GM12801 (cell line): Measurements from ENCODE around the gene SV2A.

ENCODE experiments used
- CTCF ChIP-seq: IDR thresholded peaks from one replicate; pipeline ENCODE4 v1.5.1; 2011; ENCODE audit warnings: control low read depth; ENCODE audit not compliant: insufficient read length; ENCODE audit errors: extremely low read depth

Gene SV2A

GRCh38 chr1:149917571-149918144, at the start of gene SV2A:
Gene SV2A, minus strand, starts transcription at chr1:149917844. Its CDS starts 4,004 bp downstream, at chr1:149913840.
- no peak for TF ChIP-seq CTCF

GRCh38 chr1:149967041-149967440, 49.4 kb upstream of the SV2A start:
- TF ChIP-seq CTCF = no peak

- TF ChIP-seq CTCF = no peak
Measured at GRCh38 chr1:149966405-149966804, 48.8 kb upstream of the SV2A start.

GRCh38 chr1:149965440-149965839, 47.8 kb upstream of the SV2A start:
- TF ChIP-seq CTCF = no peak

GRCh38 chr1:149963358-149963757, 45.7 kb upstream of the SV2A start:
- TF ChIP-seq CTCF = no peak

- TF ChIP-seq CTCF = no peak
Measured at GRCh38 chr1:149962736-149963135, 45.1 kb upstream of the SV2A start.

GRCh38 chr1:149962039-149962647, 44.5 kb upstream of the SV2A start:
- TF ChIP-seq CTCF = no peak
